Measurements from ENCODE around the gene NUDT2.

GRCh38 chr9:34346873-34347799 is 17.8 kb downstream of the NUDT2 start:
- no peak for TF ChIP-seq EZH2 (IDR thresholded peaks at IDR 0.05; ENCODE audit: insufficient read depth, low read length)
- no peak for TF ChIP-seq CTCF (IDR thresholded peaks at IDR 0.05; ENCODE audit: insufficient read depth, low read depth, low read length)
